Loucy (cell line): ENCODE results near the gene DTNA.

Experiments
- CTCF ChIP-seq: fragments of 200-600 bp; sonication (generic); conservative IDR thresholded peaks from 2 replicates; pipeline ENCODE4 v1.5.1; 2014; ENCODE audit warnings: mild to moderate bottlenecking, antibody characterized with exemption, low read length
- EZH2phosphoT487 ChIP-seq: fragments of 200-600 bp; IDR thresholded peaks from 2 replicates; pipeline ENCODE4 v1.6.1; 2018; ENCODE audit warnings: antibody characterized with exemption, mild to moderate bottlenecking, moderate library complexity, borderline replicate concordance

DNA sequence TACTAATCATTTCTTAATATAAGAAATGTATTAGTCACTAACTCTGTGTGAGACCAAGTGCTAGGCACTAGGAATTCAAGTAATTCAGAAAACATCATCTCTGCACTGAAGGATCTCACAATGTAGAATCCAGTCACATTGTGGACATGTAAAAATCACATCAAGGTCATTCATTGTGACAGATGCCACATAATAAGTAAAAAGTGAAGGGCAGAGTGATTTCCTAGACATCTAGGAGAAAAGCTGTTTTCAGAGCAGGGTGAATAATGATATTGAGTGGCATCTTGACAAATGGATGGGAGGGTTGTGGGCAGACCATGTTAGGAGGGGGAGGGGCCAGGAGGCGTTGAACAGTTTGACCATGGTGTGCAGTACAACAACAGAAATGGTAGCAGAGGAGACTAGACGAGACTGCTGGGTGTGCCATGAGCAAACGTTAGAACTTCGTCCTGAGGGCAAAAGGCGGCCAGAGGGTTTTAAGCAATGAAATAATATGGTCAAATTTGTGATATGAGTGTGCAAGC lies 93.8 kb downstream of the DTNA start:
- TF ChIP-seq CTCF (no peak), EZH2phosphoT487 (no peak)
